ENCODE measurements around the gene TBC1D28.
"Not testable (repeated sequence)": the region's sequence is repeated elsewhere in the genome, so short reads cannot be mapped to it uniquely, and the experiment has no call there.

Gene TBC1D28

GRCh38 chr17:18593138-18593537, 51.1 kb downstream of the TBC1D28 start:
- not testable (repeated sequence) for H3K4me3 ChIP-seq (ENCODE audit: low read depth, low read length); H3K79me2 ChIP-seq (ENCODE audit: control insufficient read depth, insufficient read depth, low read length, unreplicated experiment); H2AFZ ChIP-seq (ENCODE audit: low read length, unreplicated experiment); H3K27me3 ChIP-seq (ENCODE audit: insufficient read depth, low read length); H3K4me1 ChIP-seq (ENCODE audit: control insufficient read depth, insufficient read depth, low read length, unreplicated experiment); H3K36me3 ChIP-seq (ENCODE audit: insufficient read depth, low read length); H3K27ac ChIP-seq (ENCODE audit: low read depth, low read length)

All from ACC112 (cell line).